ENCODE results near the gene PHC1. TPM values are rescaled to one million over a fixed set of nuclear protein-coding genes. Genes with fewer than 3 reads are reported as not detected.
"Not testable (repeated sequence)": the region's sequence is repeated elsewhere in the genome, so short reads cannot be mapped to it uniquely, and the experiment has no call there.

The PHC1 gene
- polyA plus RNA-seq, 3 donors, result 71.1 to 103 (median 73.3) TPM

GRCh38 chr12:8904665-8905064 lies 9.6 kb upstream of the PHC1 start:
- DNase-seq (ENCODE audit: extremely low read depth in 1 of 11, low read depth in 9 of 11, low spot score in 4 of 11), result no peak

GRCh38 chr12:8905546-8905945 lies 8.8 kb upstream of the PHC1 start:
- DNase-seq (ENCODE audit: extremely low read depth in 1 of 11, low read depth in 9 of 11, low spot score in 4 of 11), result no peak

DNA sequence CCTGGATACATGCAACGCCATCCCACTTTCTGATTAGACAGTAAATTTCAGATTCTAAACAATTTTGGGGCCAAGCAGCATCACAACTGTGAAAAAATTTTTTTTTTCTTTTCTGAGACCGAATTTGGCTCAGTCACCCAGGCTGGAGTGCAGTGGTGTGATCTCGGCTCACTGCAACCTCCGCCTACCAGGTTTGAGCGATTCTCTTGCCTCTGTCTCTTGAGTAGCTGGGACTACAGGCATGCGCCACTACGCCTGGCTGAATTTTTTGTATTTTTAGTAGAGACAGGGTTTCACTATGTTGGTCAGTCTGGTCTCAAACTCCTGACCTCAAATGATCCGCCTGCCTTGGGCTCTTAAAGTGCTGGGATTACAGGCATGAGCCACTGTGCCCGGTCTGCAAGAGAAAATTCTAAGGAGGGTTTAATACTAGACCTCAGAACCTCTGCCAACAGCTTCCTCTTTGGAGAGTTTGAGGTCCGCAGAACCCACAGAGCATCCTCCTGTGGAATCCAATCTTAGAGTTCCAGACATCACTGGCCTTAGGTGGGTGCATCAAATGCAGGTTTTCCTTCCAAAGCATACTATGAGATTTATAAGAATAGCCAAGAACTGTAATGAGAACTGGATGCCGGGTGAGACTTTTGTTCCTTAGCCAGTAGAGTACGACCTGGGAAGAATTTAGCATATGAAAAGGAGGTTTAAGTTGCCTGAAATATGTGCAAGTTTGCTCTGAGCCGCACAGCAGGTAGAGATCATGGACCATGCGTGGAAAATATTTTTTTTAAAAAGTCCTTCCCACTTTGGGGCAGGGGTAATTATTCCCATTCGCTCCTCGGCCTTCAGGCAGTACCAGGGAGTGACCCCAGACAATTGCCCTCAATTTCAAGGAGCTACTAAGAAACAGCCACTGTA lies 7.8 kb upstream of the PHC1 start:
- no peak for DNase-seq (ENCODE audit: extremely low read depth in 1 of 11, low read depth in 9 of 11, low spot score in 4 of 11)

GRCh38 chr12:8907513-8907912 lies 6.8 kb upstream of the PHC1 start:
- DNase-seq (ENCODE audit: extremely low read depth in 1 of 11, low read depth in 9 of 11, low spot score in 4 of 11), result no peak

- no peak for DNase-seq (ENCODE audit: extremely low read depth in 1 of 11, low read depth in 9 of 11, low spot score in 4 of 11)
Measured at GRCh38 chr12:8909752-8910151, 4.6 kb upstream of the PHC1 start.

- no peak for DNase-seq (ENCODE audit: extremely low read depth in 1 of 11, low read depth in 9 of 11, low spot score in 4 of 11)
Measured at GRCh38 chr12:8911606-8912268, 2.6 kb upstream of the PHC1 start.

- peak in 6 of 11 donors; percentile 9 to 31 (median 16) for DNase-seq (ENCODE audit: extremely low read depth in 1 of 11, low read depth in 9 of 11, low spot score in 4 of 11)
Measured at GRCh38 chr12:8912914-8913313, 1.4 kb upstream of the PHC1 start.

GRCh38 chr12:8913702-8914032 lies 642 bp upstream of the PHC1 start:
- peak in 2 of 11 donors; percentile 4 to 15 for DNase-seq (ENCODE audit: extremely low read depth in 1 of 11, low read depth in 9 of 11, low spot score in 4 of 11)

DNA sequence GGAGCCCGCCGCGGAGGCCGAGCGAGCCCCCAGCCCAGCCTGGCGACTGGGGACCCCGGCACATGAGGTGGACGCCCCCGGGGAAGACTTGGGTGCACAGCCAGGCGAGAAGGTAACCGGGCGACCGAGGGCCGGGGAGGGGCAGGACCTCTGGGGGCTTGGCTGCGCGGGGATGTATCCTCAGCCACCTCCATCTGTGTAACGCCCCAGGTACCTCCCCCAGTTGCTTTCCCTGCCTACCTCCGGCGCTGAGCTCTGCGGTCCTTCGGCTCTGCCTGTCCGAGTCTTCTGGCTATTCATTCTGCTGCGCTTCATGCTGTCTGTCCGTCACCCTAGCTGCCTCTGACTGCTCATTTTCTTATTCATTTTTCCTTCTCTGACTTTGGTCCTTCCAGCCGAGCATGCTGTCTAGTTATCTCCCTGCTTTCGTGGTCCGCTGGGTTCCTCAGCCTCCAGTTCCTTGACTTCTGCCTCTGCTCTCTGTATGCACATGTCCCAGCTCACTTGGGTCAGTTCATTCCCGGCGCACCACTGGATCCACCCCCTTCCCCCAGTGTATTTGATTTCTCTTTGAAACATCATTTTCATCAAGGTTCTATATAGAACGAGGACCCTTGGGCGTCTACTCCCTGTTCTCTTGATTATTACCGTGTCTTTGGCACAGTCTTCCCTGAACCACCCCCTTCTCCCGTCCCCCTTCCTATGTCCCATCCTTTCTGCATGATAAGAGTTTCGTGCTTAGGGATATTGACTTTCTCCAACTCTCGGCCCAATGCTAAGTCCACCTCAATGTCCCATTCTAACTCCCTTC lies 612 bp downstream of the PHC1 start:
- peak in 7 of 11 donors; percentile 25 to 43 (median 40) for DNase-seq (ENCODE audit: extremely low read depth in 1 of 11, low read depth in 9 of 11, low spot score in 4 of 11)

- DNase-seq (ENCODE audit: extremely low read depth in 1 of 11, low read depth in 9 of 11, low spot score in 4 of 11), result no peak
Measured at GRCh38 chr12:8916154-8916553, 1.8 kb downstream of the PHC1 start.

- DNase-seq (ENCODE audit: extremely low read depth in 1 of 11, low read depth in 9 of 11, low spot score in 4 of 11), result no peak
Measured at GRCh38 chr12:8917031-8917430, 2.7 kb downstream of the PHC1 start.

DNA sequence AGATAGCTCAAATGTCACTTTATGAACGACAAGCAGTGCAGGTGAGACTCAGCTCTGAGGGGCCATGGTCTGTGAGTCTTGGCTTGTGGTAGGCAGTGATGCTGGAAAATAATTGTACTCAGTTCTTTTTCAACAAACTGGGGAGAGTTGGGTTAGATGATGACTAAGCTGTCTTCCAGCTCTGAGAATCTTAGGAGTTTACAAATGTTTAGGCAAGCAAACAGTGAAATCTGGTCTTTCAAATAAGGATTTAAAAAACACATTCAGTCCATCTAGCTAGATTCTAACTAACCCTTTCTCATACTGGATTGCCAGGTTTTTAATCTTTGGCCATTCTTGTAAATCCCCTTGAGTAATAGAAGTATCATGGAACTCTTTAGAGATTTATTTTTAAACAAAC lies 3.4 kb downstream of the PHC1 start:
- no peak for DNase-seq (ENCODE audit: extremely low read depth in 1 of 11, low read depth in 9 of 11, low spot score in 4 of 11)

DNA sequence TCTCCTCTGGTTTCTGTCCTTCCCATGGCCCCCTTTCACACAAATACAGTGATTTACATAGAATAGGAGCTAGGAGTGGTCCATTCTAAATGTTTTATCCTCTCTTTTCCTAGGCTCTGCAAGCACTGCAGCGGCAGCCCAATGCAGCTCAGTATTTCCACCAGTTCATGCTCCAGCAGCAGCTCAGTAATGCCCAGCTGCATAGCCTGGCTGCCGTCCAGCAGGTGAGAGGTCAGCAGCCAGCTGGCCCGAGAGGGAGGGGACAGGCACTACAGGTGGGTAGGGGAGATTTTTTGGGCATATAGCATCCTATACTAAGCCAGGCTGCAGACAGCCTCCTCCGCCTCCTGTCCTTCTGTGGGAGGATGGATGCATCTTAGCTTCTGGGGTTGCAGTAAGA lies 5.3 kb downstream of the PHC1 start:
- not testable (repeated sequence) for DNase-seq (ENCODE audit: extremely low read depth in 1 of 11, low read depth in 9 of 11, low spot score in 4 of 11)

GRCh38 chr12:8922544-8922943 lies 8.2 kb downstream of the PHC1 start:
- DNase-seq (ENCODE audit: extremely low read depth in 1 of 11, low read depth in 9 of 11, low spot score in 4 of 11), result no peak

DNA sequence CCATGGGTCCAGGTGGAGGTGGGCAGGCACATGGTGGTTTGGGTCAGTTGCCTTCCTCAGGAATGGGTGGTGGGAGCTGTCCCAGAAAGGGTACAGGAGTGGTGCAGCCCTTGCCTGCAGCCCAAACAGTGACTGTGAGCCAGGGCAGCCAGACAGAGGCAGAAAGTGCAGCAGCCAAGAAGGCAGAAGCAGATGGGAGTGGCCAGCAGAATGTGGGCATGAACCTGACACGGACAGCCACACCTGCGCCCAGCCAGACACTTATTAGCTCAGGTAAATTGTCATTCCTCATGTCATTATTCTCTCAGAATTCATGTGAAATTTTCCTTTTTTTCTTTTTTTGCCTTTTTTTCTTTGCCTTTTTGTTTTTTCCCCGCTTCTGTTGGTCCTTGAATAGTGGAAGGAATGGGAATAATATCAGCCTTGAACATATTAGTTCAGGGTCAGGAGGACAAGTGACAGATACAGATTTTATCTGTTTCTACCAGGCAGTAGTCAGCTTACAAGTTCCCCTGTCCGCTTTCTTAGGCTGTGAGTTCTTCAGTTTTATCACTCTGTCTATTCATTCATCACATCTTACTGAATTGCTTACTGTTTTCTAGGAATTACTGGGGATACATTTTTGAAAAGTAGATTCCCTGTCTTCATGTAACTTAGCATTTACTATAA lies 16.5 kb downstream of the PHC1 start:
- DNase-seq (ENCODE audit: extremely low read depth in 1 of 11, low read depth in 9 of 11, low spot score in 4 of 11), result not testable (repeated sequence)

DNA sequence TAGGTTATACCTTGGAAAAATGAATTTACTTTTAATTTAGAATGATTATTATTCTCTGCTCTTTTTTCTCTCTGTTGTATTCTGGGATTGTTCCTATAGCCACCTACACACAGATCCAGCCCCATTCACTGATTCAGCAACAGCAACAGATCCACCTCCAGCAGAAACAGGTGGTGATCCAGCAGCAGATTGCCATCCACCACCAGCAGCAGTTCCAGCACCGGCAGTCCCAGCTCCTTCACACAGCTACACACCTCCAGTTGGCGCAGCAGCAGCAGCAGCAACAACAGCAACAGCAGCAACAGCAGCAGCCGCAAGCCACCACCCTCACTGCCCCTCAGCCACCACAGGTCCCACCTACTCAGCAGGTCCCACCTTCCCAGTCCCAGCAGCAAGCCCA lies 18.2 kb downstream of the PHC1 start:
- DNase-seq (ENCODE audit: extremely low read depth in 1 of 11, low read depth in 9 of 11, low spot score in 4 of 11), result not testable (repeated sequence)

- DNase-seq (ENCODE audit: extremely low read depth in 1 of 11, low read depth in 9 of 11, low spot score in 4 of 11), result not testable (repeated sequence)
Measured at GRCh38 chr12:8934080-8934479, 19.8 kb downstream of the PHC1 start.

DNA sequence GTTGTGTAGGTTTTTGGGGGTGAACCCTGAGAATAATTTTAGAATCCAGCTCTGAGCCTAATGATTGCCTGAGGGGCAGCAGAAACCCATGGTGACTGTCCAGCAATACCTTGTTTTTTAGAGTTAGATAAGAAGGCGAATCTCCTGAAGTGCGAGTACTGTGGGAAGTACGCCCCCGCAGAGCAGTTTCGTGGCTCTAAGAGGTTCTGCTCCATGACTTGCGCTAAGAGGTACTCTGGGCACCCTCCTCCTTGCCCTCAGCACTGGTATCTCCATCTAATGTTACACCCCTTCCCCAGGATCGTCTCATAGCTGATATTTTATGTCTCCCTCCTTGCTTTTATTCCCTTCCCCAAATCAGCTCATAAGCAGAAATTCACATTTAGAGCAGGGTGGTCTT lies 22.4 kb downstream of the PHC1 start:
- no peak for DNase-seq (ENCODE audit: extremely low read depth in 1 of 11, low read depth in 9 of 11, low spot score in 4 of 11)

GRCh38 chr12:8937842-8938442 lies 23.6 kb downstream of the PHC1 start:
- DNase-seq (ENCODE audit: extremely low read depth in 1 of 11, low read depth in 9 of 11, low spot score in 4 of 11), result not testable (repeated sequence)

All from renal cortex interstitium (tissue), 11 donors.